ENCODE measurements around the gene LMNTD1.

DNA sequence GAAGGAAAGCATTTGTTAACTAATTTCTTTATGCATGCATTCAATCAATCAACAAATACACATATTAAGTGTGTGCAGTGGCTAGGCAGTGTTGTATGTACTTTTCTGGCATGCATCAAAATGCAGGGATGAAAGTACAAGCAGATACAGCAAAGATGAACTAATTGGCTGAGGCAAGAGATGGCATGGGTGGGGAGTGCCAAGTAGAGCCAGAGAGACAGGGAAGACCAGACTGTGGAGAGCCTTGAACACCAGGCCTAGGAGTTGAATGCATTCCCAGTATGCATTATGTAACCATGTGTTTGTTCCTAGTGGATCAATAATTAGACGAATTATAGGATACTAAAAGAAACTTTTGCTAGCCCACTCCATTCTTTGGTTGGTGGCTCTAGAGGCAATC, 17.3 kb upstream of the LMNTD1 start:
- TF ChIP-seq CTCF (IDR thresholded peaks at IDR 0.05; ENCODE audit: insufficient read depth, low read length, poor library complexity, severe bottlenecking) (no peak), EZH2phosphoT487 (conservative IDR thresholded peaks at IDR 0.05; ENCODE audit: low read length) (no peak)
